HK-2 (cell line): ENCODE results near the gene WDCP.
A peak's percentile ranks its signal among the peaks of the same experiment; 100 is the strongest.
"Not testable (repeated sequence)": the region's sequence is repeated elsewhere in the genome, so short reads cannot be mapped to it uniquely, and the experiment has no call there.

Experiments
- DNase-seq: peaks from one replicate; pipeline ENCODE4 v3.0.0-alpha.2; 2018; ENCODE audit not compliant: unreplicated experiment

The WDCP gene

DNA sequence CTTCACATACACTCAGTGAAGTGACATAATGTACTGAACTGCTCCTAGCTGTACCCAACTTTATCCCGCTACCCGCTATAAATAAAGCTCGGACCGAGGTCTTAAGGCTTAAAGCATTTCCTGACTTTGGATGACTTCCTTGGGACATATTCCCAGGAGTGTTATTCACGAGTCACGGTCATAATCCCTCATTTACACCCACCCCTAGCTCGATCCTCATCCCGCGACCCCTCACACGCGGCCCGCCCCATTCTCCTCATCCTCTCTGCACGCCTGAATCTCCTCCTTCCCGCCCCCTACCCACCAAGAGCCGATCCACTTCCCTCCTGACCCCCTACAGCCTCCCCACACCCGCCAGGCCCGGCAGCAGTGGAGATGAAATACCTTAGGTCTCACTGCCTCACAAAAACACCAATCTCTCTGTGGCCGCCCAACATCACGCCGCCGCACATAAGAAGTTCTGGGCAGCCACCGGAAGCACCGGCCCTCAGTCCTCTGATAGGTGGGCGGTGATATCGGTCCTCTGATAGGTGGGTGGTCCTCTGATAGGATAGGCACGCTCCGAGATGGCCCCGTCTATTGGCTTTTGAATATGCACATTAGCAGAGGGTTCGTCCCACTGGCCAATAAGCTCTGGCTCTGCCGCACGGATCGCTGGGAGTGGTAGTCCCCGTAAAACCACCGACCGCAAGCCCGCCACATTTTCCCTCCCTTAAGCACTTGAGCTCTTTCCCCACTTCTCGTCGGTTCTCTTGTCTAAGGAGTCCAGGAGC, at the start of gene WDCP:
Gene WDCP, minus strand, starts transcription at position 462 of the 773 bp plus-strand sequence. CDS start 7,897 bp downstream, outside the sequence.
- DNase-seq: peak; percentile 96

DNA sequence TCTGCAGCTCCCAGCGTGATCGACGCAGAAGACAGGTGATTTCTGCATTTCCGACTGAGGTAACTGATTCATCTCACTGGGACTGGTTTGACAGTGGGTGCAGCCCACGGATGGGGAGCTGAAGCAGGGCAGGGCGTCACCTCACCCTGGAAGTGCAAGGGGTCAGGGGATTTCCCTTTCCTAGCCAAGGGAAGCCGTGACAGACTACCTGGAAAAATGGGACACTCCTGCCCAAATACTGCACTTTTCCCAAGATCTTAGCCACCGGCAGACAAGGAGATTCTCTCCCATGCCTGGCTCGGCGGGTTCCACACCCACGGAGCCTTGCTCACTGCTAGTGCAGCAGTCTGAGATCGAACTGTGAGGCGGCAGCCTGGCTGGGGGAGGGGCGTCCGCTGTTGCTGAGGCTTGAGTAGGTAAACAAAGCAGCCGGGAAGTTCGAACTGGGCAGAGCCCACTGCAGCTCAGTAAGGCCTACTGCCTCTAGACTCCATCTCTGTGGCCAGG, 48.0 kb upstream of the WDCP start:
- not testable (repeated sequence) for DNase-seq

GRCh38 chr2:24093270-24093669, 46.1 kb upstream of the WDCP start:
- DNase-seq: not testable (repeated sequence)

DNA sequence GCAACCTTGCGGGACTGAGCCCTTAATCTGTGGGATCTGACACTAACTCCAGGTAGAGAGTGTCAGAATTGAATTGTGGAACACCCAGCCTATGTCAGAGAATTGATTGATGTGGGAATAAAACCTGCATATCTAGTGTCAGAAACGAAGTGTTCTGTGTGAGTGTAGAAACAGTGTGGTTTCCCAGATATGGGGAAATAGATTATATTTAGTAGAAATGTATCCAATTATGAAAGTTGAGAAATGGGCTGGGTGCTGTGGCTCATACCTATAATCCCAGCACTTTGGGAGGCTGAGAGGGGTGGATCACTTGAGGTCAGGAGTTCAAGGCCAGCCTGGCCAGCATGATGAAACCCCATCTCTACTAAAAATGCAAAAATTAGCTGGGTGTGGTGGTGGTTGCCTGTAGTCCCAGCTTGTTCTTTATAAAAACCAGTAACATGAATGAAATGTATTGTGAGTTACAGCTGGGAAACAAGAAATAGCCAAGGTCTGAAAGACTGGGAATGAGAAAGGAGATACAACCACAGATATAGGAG, 41.7 kb upstream of the WDCP start:
- DNase-seq: no peak

DNA sequence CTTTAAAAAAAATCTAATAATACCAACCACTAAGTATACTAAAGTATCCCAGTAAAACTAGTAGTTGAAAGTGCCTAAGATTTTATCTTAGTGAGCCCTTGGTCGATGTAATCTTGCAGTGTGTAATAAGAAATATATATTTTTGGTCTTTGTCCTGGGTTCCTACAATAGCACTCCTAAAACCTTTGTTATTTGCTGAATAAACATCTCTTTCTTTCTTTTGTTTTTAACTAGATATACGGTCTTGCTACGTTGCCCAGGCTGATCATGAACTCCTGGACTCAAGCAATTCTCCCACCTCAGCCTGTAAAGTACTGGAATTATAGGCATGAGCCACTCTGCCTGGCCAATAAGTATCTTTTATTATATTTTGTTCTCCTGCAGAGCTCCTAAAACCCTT, 39.8 kb upstream of the WDCP start:
- DNase-seq: no peak

GRCh38 chr2:24086241-24086640, 39.0 kb upstream of the WDCP start:
- DNase-seq: no peak

DNA sequence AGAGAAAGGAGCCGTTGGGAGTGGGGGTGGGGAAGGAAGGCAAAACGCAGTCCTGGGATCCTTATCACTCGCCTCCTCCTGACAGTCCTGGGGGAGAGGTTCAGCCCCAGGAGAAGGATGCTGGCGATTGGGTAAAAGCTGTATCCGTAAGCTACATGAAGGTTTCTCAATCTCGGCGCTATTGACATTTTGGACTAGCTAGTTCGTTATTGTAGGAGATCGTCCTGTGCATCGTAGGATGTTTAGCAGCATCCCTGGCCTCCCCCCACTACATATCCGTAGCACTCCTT, 38.0 kb upstream of the WDCP start:
- no peak for DNase-seq

GRCh38 chr2:24084386-24085199, 37.4 kb upstream of the WDCP start, which contains the start of gene TP53I3:
Gene TP53I3 (minus strand): TSS chr2:24084834. CDS start chr2:24084326, 508 bp downstream.
- peak; percentile 94 for DNase-seq

DNA sequence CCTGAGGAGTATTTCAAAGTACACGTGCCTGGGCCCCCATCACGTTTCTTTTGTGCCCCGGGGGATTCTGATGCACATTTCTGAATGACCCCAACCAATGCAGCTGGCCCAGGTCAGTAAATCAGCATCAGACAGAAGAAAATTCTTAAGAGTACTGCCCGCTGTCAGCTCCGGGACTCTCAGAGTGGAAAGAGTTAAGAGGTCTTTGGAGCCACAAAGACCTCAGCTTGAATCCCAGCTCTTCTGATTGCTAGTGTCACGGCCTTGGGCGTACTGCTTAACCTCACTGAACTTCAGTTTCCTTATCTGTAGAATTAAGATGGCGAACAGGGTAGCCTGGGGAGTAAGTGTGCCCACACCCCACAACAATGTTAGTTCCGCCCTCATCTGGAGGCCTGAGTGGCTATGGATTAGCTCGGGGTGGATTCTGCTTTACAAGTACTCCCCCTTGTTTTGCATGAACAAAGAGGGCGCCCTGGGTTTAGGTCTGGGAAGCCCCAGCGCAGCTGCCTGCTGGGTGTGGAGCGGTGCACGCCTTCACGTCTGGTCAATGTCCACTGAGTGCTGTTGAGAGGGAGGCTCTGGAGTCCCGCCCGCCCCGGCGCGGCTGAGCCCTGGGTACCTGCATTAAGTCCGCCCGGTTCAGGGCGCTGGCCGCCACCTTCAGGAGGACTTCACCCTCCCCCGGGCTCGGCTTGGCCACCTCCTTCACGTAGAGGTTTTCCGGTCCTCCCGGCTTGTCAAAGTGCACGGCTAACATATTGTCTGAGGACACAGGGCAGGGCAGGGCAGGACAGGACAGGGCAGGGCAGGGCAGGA, 36.6 kb upstream of the WDCP start:
- no peak for DNase-seq

DNA sequence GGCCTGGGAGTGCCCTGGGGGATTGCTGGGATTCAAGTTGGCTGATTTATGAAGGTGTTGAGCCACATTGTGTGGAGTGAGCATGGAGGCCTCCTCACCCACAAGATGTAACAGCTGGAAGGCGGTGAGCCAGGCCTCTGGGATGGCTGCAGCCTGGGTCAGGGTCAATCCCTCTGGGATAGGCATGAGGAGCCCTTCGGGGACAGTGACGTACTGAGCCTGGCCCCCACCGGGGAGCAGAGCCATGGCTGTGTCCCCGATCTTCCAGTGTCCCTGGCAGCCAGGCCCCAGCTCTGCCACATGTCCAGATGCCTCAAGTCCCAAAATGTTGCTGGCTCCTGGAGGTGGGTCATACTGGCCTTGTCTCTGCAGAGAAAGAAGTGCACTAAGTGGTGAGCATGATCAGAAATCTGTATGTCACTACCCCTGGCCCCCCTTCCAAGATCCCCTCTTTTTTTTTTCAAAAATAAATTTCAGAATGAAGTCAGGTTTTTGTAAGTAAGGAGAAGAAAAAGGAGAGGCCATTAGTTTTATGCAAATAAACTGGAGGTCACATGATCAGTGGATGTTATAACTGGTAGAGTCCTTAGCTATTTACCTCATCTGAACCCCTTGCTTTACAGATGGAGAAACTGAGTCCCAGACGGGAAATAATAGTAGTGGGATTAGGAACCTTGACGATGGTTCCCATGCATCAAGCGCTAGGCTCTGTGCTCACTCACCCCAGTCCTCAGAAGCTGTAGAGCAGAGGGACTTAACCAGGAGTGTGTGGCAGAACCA, 35.8 kb upstream of the WDCP start:
- DNase-seq: no peak

DNA sequence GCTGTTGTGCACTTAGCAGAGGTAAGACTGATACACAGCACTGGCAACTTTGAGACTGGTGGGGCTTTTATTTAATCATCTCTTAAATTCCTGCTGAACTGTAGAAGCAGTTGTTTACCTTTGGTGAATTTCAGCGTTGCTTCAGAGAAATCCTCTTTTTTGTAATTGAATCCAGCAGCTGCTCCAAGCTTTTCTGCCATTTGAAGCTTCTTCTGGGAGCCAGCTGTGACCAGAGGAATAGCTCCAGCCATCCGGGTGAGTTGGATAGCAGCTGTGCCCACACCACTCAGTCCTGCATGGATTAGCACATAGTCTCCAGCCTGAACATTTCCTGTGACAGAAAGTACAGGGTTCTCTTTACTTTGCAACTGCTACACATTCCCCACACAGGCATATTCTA, 33.5 kb upstream of the WDCP start:
- DNase-seq: no peak

- no peak for DNase-seq
Observed at GRCh38 chr2:24077879-24078278, 30.7 kb upstream of the WDCP start.

DNA sequence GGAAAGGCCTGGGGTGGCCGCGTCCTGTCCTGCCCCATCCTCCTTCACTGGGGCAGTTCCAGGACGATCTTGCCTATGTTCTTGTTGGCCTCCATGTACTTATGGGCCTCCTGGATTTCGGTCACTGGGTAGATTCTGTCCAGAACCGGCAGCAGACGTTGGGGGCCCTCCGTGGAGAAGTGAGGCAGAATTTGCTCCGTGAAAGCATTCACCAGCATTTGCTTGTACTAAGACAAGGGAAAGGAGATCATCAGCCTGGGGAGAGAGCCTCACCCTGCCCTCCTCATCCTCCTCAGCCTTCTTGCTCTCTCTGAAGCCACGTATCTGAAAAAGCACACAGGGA, 30.3 kb upstream of the WDCP start:
- DNase-seq: no peak

DNA sequence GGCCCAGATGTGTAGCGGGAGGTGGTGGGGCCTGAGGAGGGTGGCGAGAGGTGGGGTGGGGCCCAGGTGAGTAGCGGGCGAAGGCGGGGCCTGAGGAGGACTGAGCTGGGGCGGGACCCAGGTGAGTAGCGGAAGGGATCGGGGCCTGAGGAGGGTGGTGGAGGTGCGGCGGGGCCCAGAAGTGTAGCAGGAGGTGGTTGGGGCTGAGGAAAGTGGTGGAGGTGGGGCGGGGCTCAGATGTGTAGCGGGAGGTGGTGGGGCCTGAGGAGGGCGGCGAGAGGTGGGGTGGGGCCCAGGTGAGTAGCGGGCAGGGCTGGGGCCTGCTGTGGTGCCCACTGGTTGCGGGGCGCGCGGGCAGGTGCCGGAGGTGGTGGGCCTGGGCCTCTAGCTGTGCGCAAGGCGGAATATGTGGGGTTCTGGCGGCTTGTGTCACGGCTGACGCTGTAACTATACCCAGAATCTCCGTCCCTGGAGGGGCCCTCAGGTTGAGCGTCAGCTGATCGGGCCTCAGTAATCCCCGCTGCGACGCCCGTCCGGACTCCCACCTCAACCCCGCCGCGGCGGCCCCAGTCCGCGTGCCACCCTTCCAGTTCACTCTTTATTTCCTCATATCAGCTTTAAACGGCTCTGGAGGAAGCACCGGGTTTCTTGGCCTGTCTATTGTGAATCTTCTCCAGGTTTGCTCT, 29.8 kb upstream of the WDCP start:
- DNase-seq: no peak

GRCh38 chr2:24075915-24076848, 29.0 kb upstream of the WDCP start, which contains the start of gene SF3B6:
Gene SF3B6 (minus strand): TSS chr2:24076326. CDS start chr2:24076229, 97 bp downstream.
- DNase-seq: peak; percentile 99

- DNase-seq: no peak
Observed at GRCh38 chr2:24075259-24075658, 28.1 kb upstream of the WDCP start.

DNA sequence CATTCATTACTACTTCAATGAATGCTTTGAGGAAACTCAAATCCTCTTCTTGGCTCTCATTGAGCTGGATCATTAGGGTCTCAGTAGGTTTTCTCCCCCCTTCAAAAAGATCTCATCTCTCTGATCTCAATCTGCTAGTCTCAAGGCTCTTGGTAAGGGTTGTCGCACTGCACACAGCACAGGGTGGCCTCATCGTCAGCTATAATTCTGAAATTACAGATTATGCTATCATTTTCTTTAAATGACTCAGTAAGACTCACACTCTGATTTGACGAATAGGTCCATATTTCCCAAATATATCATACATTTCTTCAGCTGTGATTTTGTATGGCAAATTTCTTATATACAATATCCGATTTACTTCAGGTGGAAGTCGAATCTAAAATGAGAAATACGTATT, 26.6 kb upstream of the WDCP start:
- DNase-seq: no peak

DNA sequence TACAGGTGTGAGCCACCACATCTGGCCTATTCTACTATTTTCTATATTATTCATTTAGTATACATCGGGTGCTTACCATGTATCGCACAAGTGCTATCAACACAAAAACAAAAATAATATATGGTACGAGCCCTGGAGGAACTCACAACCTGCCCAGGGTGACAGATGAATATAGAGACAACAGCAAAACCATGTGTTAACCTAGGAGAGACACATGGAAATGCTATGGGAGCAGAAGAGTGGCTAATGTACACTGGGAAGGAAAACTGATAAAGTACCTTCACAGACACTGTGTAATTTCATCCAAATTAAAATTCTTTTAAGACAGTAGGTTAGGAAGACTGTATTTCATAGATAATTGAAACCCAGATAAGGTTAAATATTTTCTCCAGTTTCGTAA, 25.1 kb upstream of the WDCP start:
- no peak for DNase-seq

- no peak for DNase-seq
Observed at GRCh38 chr2:24065341-24065740, 18.1 kb upstream of the WDCP start.
